NCI-H82 treated with DMSO at 0.1 percent for 48 hours (cell line): ENCODE results near the gene CCDC197.

Experiments
- DNase-seq: peaks from one replicate; lab custom pipeline; 2025; ENCODE audit not compliant: unreplicated experiment; lab: John Stamatoyannopoulos, UW

Gene CCDC197

DNA sequence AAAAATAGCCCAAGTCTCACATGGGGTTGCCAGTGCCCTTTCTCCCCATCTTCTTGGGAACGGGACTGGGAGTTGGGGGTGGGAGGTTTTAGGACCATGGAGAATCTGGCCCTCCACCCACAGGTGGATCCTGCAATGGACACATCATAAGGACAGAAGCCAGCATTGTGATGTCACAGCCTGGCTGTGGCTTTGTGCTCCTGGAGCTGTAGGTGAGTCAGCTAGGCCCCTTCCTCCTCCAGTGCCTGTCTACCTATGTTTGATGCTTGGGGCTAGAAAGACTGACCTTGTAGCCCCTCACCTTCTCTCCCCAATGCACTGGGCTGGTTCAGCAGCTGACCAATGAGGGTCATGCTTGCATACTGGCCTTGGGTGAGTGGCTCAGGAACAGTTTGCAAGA, at the start of gene CCDC197:
Gene CCDC197, plus strand, starts transcription at position 220 of the 400 bp plus-strand sequence. CDS start 831 bp downstream, outside the sequence.
- DNase-seq = no peak

- DNase-seq = no peak
These were observed 47.5 kb upstream of the CCDC197 start for GRCh38 chr14:93949511-93950075.

DNA sequence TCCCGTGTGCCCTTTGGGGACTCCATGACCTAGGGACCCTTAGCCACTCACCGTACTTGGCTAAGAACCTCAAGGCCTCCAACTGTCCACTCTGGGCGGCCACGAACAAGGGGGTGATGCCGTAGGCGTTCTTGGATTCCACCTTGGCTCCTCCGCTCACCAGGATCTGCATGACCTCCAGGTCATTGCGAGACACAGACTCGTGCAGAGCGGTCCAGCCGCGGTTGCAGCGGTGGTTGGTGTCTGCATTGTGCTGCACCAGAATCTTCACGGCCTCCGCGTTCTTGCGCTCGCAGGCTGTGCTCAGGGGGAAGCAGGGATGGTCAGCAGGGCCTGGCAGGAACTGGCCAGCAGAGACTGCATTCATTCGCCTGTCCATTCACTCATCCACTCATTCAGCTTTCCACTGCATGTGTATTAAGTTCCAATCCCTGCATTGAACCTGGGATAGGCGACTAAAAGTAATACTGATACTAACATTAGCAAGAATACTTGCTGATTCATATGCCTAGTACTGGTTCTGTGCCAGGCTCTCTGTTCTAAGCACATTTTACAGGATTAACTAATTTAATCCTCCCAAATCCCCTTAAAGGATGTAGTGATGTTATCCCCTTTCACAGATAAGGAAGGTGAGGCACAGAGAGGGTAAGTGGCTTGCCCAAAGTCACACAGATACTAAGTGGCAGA, 46.0 kb upstream of the CCDC197 start:
- peak; percentile 71 for DNase-seq

DNA sequence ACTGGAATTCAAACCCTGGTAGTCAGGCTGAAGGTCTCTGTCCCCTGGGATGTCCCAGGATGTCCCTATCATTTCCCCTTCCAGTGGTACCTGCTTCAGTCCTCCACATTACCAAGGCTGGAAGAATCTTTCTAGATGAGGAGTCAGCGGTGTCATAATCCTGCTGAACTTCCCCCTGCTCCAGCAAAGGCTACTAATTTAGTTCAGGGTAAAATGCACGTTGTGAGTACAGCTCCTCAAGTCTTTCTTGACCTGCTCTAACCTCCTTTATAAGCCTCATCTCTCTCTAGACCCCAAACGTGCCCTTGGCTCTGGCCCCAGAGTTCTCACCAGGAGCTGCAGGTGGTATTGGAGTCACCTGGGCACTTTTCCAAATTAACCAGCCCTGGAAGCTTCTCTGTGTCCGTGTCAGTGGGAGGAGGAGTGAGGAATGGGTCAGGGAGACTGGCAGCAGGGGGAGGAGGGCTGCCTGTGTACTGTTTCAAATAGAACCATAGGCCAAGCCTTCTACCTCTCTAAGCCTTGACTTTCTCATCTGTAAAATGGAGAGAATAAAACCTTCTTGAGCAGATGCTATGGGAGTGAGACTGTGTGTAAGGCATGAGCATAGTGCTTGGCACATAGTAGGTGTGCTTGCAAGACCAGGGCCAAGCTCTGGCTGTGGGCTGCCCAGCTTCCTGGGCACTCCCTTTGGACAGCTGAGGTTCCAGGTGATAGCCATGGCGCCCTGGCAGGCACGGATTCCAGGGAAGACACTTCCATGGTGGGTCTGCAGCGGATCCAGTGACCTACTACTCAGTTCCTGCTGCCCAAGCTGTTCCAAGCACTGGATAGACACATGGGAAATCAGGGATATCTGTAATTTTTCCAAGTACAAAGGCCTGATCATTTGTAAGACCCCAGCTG, 45.2 kb upstream of the CCDC197 start:
- no peak for DNase-seq

GRCh38 chr14:93952829-93953228, 44.3 kb upstream of the CCDC197 start:
- no peak for DNase-seq

- DNase-seq = no peak
These were observed 43.8 kb upstream of the CCDC197 start for GRCh38 chr14:93953263-93953662.

- DNase-seq = no peak
These were observed 43.2 kb upstream of the CCDC197 start for GRCh38 chr14:93953739-93954515.

DNA sequence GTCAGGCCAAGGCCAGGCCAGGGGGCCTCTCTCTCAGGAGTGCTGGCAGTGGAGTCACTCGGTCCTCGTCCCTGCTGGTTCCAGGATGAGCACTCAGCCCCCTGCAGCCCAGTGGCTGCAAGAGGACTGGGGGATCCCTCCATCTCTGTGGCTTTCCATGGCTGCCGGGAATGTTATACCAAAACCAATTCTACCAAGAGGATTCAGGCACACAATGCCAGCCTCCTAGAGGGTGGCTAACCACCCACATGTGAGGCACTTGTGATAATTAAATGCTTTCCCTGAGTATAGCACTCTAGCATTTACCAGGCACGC, 42.6 kb upstream of the CCDC197 start:
- DNase-seq = no peak

- DNase-seq = no peak
These were observed 41.9 kb upstream of the CCDC197 start for GRCh38 chr14:93954900-93955849.

- no peak for DNase-seq
These were observed 41.1 kb upstream of the CCDC197 start for GRCh38 chr14:93955850-93956481.

DNA sequence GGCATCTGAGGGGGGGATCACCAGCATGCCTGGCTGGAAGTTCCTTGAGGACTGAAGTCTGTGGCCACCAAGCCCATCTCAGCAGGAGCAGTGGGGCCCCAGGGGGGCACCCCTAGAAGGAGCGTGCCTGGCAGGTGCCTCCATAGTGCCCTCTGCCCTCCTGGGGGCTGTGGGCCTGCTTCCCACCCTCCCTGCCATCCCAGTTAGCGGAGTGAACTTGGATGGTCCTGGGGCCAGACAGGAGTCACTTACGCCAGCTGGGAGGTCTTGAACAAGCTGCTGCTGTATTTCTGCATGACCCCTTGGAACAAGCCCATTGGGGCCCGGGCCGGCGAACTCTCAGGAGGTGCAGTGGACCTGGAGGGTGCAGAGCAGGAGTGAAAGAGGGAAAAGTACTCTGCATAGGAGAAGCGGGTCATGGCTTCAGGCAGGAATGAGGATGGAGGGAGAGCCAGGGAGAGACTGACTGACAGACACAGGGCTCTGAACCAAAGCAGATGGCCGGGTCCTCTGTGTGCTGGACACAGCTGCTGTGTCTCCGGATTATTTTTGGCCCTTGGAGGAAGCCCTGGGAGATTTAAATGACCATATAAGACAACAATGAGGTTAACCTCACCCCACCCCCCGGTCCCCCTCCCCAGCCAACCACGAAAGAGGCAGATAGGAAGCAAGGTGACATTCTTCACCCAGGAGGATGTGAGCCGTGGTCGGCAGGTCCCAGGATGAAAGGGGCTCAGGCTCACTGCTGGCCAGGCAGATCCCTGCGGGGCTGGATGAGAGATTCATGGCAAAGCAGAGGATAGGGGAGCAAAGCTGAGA, 40.4 kb upstream of the CCDC197 start:
- no peak for DNase-seq

DNA sequence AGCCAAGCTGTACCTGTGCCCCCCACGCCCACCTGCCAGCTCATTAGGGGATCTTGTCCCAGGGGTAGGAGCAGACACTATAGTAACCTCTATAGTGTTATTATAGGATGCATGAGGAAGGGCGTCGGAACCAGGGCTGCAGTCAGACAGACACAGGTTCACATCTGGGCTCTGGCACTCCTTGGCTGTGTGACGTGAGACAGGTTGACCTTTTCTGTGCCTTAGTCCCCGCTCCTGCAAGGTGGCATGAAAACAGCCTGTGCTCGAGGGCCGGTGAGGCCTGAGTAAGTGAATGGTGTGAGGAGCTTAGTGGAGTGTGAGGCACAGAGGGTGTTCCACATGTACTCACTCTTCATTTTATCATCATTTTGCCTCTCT, 39.8 kb upstream of the CCDC197 start:
- DNase-seq = no peak

DNA sequence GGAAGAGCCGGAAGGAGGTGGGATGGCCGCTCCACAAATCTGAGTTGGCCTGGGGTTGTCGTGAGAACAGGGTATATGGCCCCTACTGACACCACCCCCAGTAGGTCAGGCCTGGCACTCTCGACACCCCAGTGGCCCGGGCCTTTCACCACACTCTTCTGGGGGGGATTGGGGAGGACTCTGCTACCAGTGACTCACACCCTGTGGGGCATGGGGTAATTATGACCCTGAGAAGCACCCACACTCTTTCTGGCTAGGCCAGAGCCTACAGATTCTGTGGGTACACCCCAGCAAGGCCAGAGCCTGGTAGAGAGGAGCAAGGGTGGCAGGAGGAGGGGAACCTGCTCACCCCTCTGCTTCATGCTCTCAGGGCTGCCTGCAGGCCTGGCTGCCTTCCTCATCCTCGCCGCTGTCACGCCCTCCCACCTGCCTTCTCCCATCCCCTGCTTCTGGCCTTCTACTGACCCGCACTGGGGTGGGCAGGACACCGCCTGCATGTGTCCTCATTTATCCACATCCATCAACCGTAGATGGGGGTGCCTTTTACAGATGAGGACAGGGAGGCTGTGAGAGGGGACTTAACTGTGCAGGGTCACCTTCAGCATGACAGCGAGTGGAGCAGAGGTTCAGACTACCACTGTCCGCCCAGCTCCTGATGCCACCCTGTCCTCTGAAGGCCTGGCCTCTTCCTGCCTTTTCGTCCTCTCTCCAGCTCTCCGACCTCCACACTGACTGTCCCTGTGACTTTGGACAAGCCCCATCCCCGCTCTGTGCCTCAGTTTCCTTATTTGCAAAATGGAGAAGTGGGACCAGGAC, 39.1 kb upstream of the CCDC197 start:
- no peak for DNase-seq

DNA sequence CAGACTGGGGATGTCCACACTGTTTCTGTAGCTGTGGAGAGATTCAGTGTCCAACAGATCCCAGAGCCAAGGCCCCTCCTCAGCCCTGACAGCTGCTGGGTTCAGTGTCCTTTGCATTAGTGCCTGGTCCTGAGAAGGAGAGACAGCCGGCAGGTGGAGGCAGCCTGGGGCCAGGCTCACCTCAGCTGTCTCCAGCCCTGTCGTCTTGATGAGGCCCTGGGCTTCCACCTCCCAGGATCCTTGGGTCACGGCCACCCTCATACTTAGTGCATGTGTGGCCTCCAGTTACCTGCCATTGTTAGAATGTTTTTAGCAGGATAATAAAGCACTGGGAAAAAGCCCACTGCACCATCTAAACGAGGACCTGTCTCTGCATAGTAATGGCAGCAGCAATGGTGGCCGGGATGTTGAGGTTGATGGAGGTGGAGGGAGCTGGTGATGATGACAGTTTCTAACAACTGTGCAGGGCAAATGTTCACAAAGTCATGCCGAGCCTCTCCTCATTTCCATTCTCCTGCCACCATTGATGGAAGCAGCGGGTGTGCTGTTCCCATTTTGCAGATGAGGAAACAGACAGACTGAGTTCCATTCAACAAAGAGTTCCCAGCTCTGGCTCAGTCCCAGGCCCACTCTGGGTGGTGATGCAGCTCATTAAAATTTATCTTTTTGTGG, 38.4 kb upstream of the CCDC197 start:
- no peak for DNase-seq

DNA sequence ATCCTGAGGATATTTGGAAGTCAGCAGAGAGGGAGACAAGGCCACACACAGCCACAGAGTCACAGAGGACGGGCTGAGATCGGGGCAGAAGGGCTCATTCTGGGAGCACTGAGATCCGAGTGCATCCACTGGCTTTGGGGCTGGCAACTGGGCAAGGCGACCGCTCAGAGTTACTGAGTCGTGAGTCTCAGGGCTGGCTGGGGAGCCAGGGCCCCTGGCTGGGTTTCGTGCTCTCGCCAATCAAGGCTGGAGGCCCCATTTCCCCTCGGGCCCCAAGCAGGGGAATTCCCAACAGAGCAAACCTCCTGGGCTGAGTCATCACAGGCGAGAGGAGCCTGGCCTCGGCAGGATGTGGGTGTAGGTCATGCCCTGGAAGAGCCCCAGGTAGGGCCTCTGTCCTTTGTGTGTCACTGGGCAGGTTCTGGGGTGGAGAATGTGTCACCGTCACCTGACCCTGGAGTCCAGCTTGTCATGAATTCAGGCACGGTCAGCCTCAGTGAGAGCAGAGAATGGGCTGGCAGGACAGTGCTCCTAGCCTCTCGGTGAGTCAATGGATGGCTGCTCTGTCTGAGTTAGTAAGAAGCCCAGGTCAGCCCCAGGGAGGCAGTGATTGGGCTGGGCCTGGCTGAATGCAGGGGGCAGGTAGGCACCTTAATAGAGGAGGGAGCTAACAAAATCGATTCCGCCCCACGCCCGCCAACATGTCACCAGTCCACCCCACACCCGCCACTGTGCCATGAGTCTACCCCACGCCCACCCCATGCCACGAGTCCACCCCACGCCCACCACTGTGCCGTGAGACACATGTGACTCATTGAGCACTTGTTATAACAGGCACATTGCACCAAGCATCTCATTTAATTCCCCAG, 37.6 kb upstream of the CCDC197 start:
- DNase-seq = no peak

GRCh38 chr14:93960108-93960475, 37.0 kb upstream of the CCDC197 start:
- DNase-seq = no peak
